A673 (cell line): ENCODE data around the gene NPHP4. TPM values are rescaled to one million over a fixed set of nuclear protein-coding genes. Genes with fewer than 3 reads are reported as not detected.

Experiments
- BruUV-seq: library from RNA; stranded (reverse); fragments of 400-500 nt; replicated peaks from 2 replicates; lab custom pipeline; 2021; lab: Mats Ljungman, UMichigan
- CTCF ChIA-PET: fragments of 300-600 bp; sonication (Branson Sonifier 250); formaldehyde crosslinking; loops from one replicate; lab custom pipeline; 2022; ENCODE audit warnings: antibody characterized with exemption; lab: Charles Lee
- POLR2A ChIA-PET: fragments of 300-600 bp; sonication (Branson Sonifier 250); formaldehyde crosslinking; loops from one replicate; lab custom pipeline; 2022; ENCODE audit warnings: antibody characterized with exemption; ENCODE audit not compliant: low non-redundant PET; lab: Charles Lee
- DNase-seq: peaks from one replicate; pipeline ENCODE4 v3.0.0-alpha.2; 2015; ENCODE audit warnings: low spot score
- H3K27ac ChIP-seq: fragments of 200-600 bp; sonication (generic); 2 replicates; pipeline ENCODE4 v1.5.1; 2016; ENCODE audit warnings: mixed run types, low read depth, mild to moderate bottlenecking, mixed read lengths, antibody characterized with exemption, low read length; ENCODE audit not compliant: poor library complexity, severe bottlenecking
- H3K27me3 ChIP-seq: fragments of 200-600 bp; sonication (generic); replicated peaks from 2 replicates; pipeline ENCODE4 v1.6.1; 2017; ENCODE audit warnings: mixed run types, low read depth, mild to moderate bottlenecking, mixed read lengths, antibody characterized with exemption, low read length; ENCODE audit not compliant: insufficient read depth, poor library complexity
- H3K36me3 ChIP-seq: fragments of 200-600 bp; sonication (generic); 2 replicates; pipeline ENCODE4 v1.6.1; 2016; ENCODE audit warnings: mixed run types, mild to moderate bottlenecking, mixed read lengths, antibody characterized with exemption, low read length; ENCODE audit not compliant: insufficient read depth, poor library complexity, severe bottlenecking
- H3K4me1 ChIP-seq: fragments of 200-600 bp; sonication (generic); 2 replicates; pipeline ENCODE4 v1.6.1; 2017; ENCODE audit warnings: mixed run types, mild to moderate bottlenecking, mixed read lengths, antibody characterized with exemption, low read length; ENCODE audit not compliant: insufficient read depth, poor library complexity, severe bottlenecking
- H3K4me3 ChIP-seq: fragments of 200-600 bp; sonication (generic); 2 replicates; pipeline ENCODE4 v1.5.1; 2016; ENCODE audit warnings: low read depth, mixed run types, mild to moderate bottlenecking, mixed read lengths, low read length; ENCODE audit not compliant: poor library complexity, severe bottlenecking
- H3K9me3 ChIP-seq: fragments of 200-600 bp; sonication (generic); 2 replicates; pipeline ENCODE4 v1.6.1; 2016; ENCODE audit warnings: mixed run types, low read depth, mild to moderate bottlenecking, mixed read lengths, antibody characterized with exemption, low read length; ENCODE audit not compliant: poor library complexity, severe bottlenecking
- CTCF ChIP-seq: fragments of 300-800, 200-600 bp; sonication (generic); conservative IDR thresholded peaks from 2 replicates; pipeline ENCODE4 v1.5.1; 2017; ENCODE audit warnings: low read depth, mild to moderate bottlenecking, antibody characterized with exemption, low read length, moderate library complexity, mixed read lengths
- EZH2 ChIP-seq: fragments of 200-600 bp; sonication (generic); IDR thresholded peaks from 2 replicates; pipeline ENCODE4 v1.6.1; 2017; ENCODE audit warnings: borderline replicate concordance, low read depth, mild to moderate bottlenecking, mixed read lengths, antibody characterized with exemption, low read length; ENCODE audit not compliant: poor library complexity, severe bottlenecking
- intact Hi-C: fragments of 100-400 bp; cut with micrococcal nuclease; formaldehyde crosslinking; loops from one replicate; pipeline ENCODE4 v1.10.0; 2022; ENCODE audit not compliant: unreplicated experiment
- total RNA-seq: library from RNA; stranded (reverse); gene quantifications from 2 replicates; pipeline ENCODE4 v1.2.3, GENCODE V29; 2021

Gene NPHP4
- total RNA-seq, 1 experiment from 2014 or later = 27.6 TPM

DNA sequence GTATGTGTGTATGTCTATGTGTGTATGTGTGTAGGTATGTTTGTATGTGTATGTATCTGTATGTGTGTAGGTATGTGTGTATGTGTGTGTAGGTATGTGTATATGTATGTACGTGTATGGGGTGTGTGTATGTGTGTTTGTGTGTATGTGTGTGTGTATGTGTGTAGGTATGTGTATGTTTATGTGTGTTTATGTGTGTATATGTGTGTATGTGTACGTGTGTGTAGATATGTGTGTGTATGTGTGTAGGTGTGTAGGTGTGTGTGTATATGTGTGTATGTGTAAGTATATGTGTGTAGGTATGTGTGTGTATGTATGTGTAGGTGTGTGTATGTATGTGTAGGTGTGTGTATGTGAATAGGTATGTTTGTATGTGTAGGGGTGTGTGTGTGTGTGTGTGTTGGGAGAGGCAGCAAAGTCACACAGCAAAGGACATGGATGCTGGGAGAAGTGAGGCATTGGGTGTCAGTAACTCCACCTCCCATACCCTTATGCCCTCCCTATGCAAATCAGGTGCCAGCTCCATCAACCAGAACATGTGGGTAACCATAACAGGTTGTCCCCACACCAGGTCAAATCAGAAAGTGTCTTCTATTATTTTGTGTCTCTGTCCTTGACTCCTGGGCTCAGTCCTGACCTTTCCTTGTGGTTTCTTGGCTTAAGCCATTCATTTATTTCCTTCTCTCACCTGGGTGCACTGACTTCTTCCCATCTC, 38.5 kb upstream of the NPHP4 start:
- no peak for DNase-seq
- H3K4me3 ChIP-seq = no peak overlapping the region
- no peaks in the 10 kb centered on the region for H3K9me3 ChIP-seq
- peaks cover 7% of the 10 kb centered on the region for H3K27me3 ChIP-seq
- no peak for TF ChIP-seq EZH2
- TF ChIP-seq CTCF = no peak
- intact Hi-C loops = no loop called here
- no TSS peak for BruUV-seq
- no peaks in the 10 kb centered on the region for H3K36me3 ChIP-seq
- no peak overlapping the region for H3K27ac ChIP-seq
- peaks cover 19% of the 10 kb centered on the region for H3K4me1 ChIP-seq
- ChIA-PET CTCF (no interaction called here), POLR2A (no interaction called here)

- no peak for DNase-seq
- Histone ChIP-seq H3K9me3 (no peaks in the 10 kb centered on the region), H3K36me3 (no peaks in the 10 kb centered on the region), H3K4me1 (peaks cover 22% of the 10 kb centered on the region), H3K4me3 (no peak overlapping the region), H3K27me3 (peaks cover 7% of the 10 kb centered on the region), H3K27ac (no peak overlapping the region)
- POLR2A ChIA-PET = no interaction called here
- intact Hi-C loops = no loop called here
- CTCF ChIA-PET = no interaction called here
- BruUV-seq = no TSS peak
- no peak for TF ChIP-seq CTCF
- no peak for TF ChIP-seq EZH2
Observed at GRCh38 chr1:6030132-6030531, 37.9 kb upstream of the NPHP4 start.

DNA sequence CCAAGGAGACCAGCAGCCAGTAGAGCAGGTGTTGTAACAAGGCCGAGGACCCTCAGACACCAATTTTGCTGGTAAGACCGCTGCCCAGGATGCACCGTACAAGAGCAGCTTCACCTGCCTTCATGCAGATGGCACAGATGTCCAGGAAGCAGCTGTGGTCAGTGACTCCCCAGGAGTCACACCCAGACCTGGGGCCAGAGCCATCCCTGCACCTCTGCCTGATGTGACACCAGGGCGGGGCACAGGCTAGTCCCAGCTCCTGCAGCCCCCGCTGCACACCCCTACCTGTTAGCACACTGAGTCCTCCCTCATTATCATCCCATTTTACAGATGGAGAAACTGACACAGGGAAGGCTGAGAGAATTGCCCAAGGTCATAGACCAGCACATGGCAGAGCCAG, 37.1 kb upstream of the NPHP4 start:
- Histone ChIP-seq H3K9me3 (no peaks in the 10 kb centered on the region), H3K4me3 (no peak overlapping the region), H3K4me1 (peaks cover 14% of the 10 kb centered on the region), H3K27ac (no peak overlapping the region), H3K27me3 (no peaks in the 10 kb centered on the region), H3K36me3 (no peaks in the 10 kb centered on the region)
- TF ChIP-seq EZH2 = no peak
- no peak for TF ChIP-seq CTCF
- intact Hi-C loops = no loop called here
- CTCF ChIA-PET = no interaction called here
- no peak for DNase-seq
- no TSS peak for BruUV-seq
- POLR2A ChIA-PET = no interaction called here
